Panc1 (cell line): ENCODE data around the gene GRID2. TPM values are rescaled to one million over a fixed set of nuclear protein-coding genes. Genes with fewer than 3 reads are reported as not detected.
"Not testable (repeated sequence)": the region's sequence is repeated elsewhere in the genome, so short reads cannot be mapped to it uniquely, and the experiment has no call there.

Experiments used
- ATAC-seq: fragments of 200-7000 bp; cut with Tn5 transposase; 2 replicates; pipeline ENCODE4 v1.9.1; 2020; ENCODE audit warnings: mild to moderate bottlenecking, moderate library complexity
- BruUV-seq: library from RNA; stranded (reverse); fragments of 400-500 nt; replicated peaks from 2 replicates; lab custom pipeline; 2021; lab: Mats Ljungman, UMichigan
- CTCF ChIA-PET: fragments of 300-600 bp; sonication (Branson Sonifier 250); formaldehyde crosslinking; loops from one replicate; lab custom pipeline; 2022; ENCODE audit warnings: antibody characterized with exemption; lab: Charles Lee
- POLR2A ChIA-PET: fragments of 300-600 bp; sonication (Branson Sonifier 250); formaldehyde crosslinking; loops from one replicate; lab custom pipeline; 2022; ENCODE audit warnings: antibody characterized with exemption; lab: Charles Lee
- DNase-seq: peaks from one replicate; pipeline ENCODE4 v3.0.0-alpha.2; 2010; ENCODE audit warnings: low read depth, low spot score
- H3K27ac ChIP-seq: 2 replicates; pipeline ENCODE4 v1.5.1; 2011; ENCODE audit warnings: mild to moderate bottlenecking, low read length, inconsistent platforms
- H3K27me3 ChIP-seq: fragments of 200-500 bp; sonication (Bioruptor generic); 2 replicates; pipeline ENCODE4 v1.6.0; 2014; ENCODE audit warnings: low read length, inconsistent platforms; ENCODE audit not compliant: control insufficient read depth, insufficient read depth
- H3K36me3 ChIP-seq: fragments of 200-500 bp; sonication (Bioruptor generic); 2 replicates; pipeline ENCODE4 v1.5.1; 2014; ENCODE audit warnings: inconsistent platforms, mild to moderate bottlenecking, low read length, moderate library complexity; ENCODE audit not compliant: control insufficient read depth, insufficient read depth
- H3K4me1 ChIP-seq: 2 replicates; pipeline ENCODE4 v1.5.1; 2011; ENCODE audit warnings: inconsistent platforms, mild to moderate bottlenecking, low read length, moderate library complexity; ENCODE audit not compliant: control insufficient read depth, insufficient read depth
- H3K4me3 ChIP-seq, 2 experiments: 2 replicates each; pipeline ENCODE4 v1.5.1; 2011 to 2012; ENCODE audit warnings: low read depth in 2 of 2, low read length in 2 of 2, mild to moderate bottlenecking in 2 of 2, inconsistent platforms in 1 of 2, moderate library complexity in 1 of 2
- H3K9me3 ChIP-seq: fragments of 200-500 bp; sonication (Bioruptor generic); 2 replicates; pipeline ENCODE4 v1.5.1; 2014; ENCODE audit warnings: low read depth, mild to moderate bottlenecking, inconsistent platforms, low read length, moderate library complexity; ENCODE audit not compliant: control insufficient read depth, insufficient read depth
- CTCF ChIP-seq: fragments of 450-650 bp; IDR thresholded peaks from 2 replicates; pipeline ENCODE4 v1.5.1; 2017; ENCODE audit warnings: mild to moderate bottlenecking
- POLR2AphosphoS5 ChIP-seq: IDR thresholded peaks from 2 replicates; pipeline ENCODE4 v1.6.1; 2012; ENCODE audit warnings: mild to moderate bottlenecking, low read depth, low read length, moderate library complexity
- REST ChIP-seq, 2 experiments: IDR thresholded peaks; 2 replicates each; pipeline ENCODE4 v1.6.1; 2011 to 2012; ENCODE audit warnings: low read depth in 2 of 2, control low read depth in 1 of 2, low read length in 1 of 2, mild to moderate bottlenecking in 1 of 2, moderate library complexity in 1 of 2; ENCODE audit not compliant: insufficient read depth in 1 of 2
- SIN3A ChIP-seq: IDR thresholded peaks from 2 replicates; pipeline ENCODE4 v1.6.1; 2012; ENCODE audit warnings: low read depth, mild to moderate bottlenecking, low read length, moderate library complexity, borderline replicate concordance; ENCODE audit not compliant: insufficient read depth
- TCF7L2 ChIP-seq: IDR thresholded peaks from 2 replicates; pipeline ENCODE4 v1.6.1; 2011; ENCODE audit warnings: mild to moderate bottlenecking, low read depth, low read length, inconsistent platforms
- in situ Hi-C: cut with HindIII; loops from 2 replicates; pipeline ENCODE4 v1.10.0; 2016; ENCODE audit warnings: low sequenced_read_pairs, low pct_unique_long_range_greater_than_20kb
- intact Hi-C: fragments of 100-400 bp; cut with micrococcal nuclease; formaldehyde crosslinking; loops from one replicate; pipeline ENCODE4 v1.10.0; 2022; ENCODE audit not compliant: unreplicated experiment
- total RNA-seq: library from RNA; stranded (reverse); gene quantifications from one replicate; pipeline ENCODE4 v1.2.1, GENCODE V29; 2021; ENCODE audit not compliant: unreplicated experiment

GRID2 gene
- total RNA-seq, 1 experiment from 2014 or later, result 0.08 TPM

- Histone ChIP-seq H3K9me3 (no peaks in the 10 kb centered on the region), H3K4me1 (no peaks in the 10 kb centered on the region; the same call in 1 of the 2 replicates), H3K27me3 (no peaks in the 10 kb centered on the region), H3K4me3 (no peak overlapping the region), H3K36me3 (no peaks in the 10 kb centered on the region), H3K27ac (no peak overlapping the region)
- DNase-seq (no peak), ATAC-seq (no peak)
- in situ Hi-C loops, result no loop called here
- TF ChIP-seq SIN3A, result no peak
- POLR2A ChIA-PET, result no interaction called here
- no TSS peak for BruUV-seq
- intact Hi-C loops, result no loop called here
- CTCF ChIA-PET, result no interaction called here
Observed at GRCh38 chr4:92399032-92399431, 95.3 kb downstream of the GRID2 start.

GRCh38 chr4:92403525-92403924 lies 99.8 kb downstream of the GRID2 start:
- H3K4me3 ChIP-seq, POLR2A ChIA-PET, H3K36me3 ChIP-seq, H3K9me3 ChIP-seq, intact Hi-C loops, BruUV-seq, H3K4me1 ChIP-seq, DNase-seq, ATAC-seq, H3K27me3 ChIP-seq, in situ Hi-C loops, CTCF ChIA-PET, H3K27ac ChIP-seq: not testable (repeated sequence)

DNA sequence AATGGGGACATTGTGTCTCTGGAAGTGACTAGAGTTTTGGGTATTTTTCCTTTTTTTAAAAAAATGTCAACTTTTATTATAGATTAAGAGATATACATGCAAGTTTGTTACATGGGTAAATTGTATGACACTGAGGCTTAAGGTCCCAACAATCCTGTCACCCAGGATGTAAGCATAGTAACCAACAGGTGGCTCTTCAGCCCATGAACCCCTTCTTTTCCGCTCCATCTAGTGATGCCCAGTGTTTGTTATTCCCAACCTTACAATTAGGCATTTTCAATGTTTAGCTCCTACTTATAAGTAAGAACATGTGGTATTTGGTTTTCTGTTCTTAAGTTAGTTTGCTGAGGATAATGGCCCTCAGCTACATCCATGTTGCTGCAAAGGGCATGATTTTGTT lies 102.7 kb downstream of the GRID2 start:
- no TSS peak for BruUV-seq
- CTCF ChIA-PET, result no interaction called here
- intact Hi-C loops, result no loop called here
- Histone ChIP-seq H3K27me3 (no peaks in the 10 kb centered on the region), H3K9me3 (no peaks in the 10 kb centered on the region), H3K4me3 (no peak overlapping the region), H3K27ac (no peak overlapping the region), H3K36me3 (no peaks in the 10 kb centered on the region), H3K4me1 (no peaks in the 10 kb centered on the region)
- TF ChIP-seq TCF7L2 (no peak), CTCF (no peak), POLR2AphosphoS5 (no peak), REST (IDR thresholded peaks at IDR 0.05; ENCODE audit: insufficient read depth in 1 of 2, low read depth in 2 of 2, low read length in 1 of 2) (no peak), SIN3A (no peak)
- in situ Hi-C loops, result no loop called here
- no peak for DNase-seq
- POLR2A ChIA-PET, result no interaction called here
- no peak for ATAC-seq
